Effector memory CD8-positive, alpha-beta T cell (primary cell): ENCODE results near the gene PLEKHA6.

Experiments
- ATAC-seq: fragments of 150-1000 bp; cut with Tn5 transposase; replicated peaks from 2 replicates; pipeline ENCODE4 v1.10.0; 2021; ENCODE audit warnings: mild to moderate bottlenecking, moderate library complexity
- DNase-seq, 3 experiments: peaks; one replicate each; pipeline ENCODE4 v3.0.0; 2021
- H3K27ac Mint-ChIP-seq, 2 donors: one replicate each; pipeline ENCODE4 v1.8.0; 2022; ENCODE audit warnings: mild to moderate bottlenecking in 2 of 2, mixed read lengths in 2 of 2, moderate library complexity in 2 of 2
- H3K27me3 Mint-ChIP-seq, 2 donors: one replicate each; pipeline ENCODE4 v1.8.0; 2022; ENCODE audit warnings: mixed read lengths in 2 of 2
- H3K36me3 Mint-ChIP-seq: one replicate; pipeline ENCODE4 v1.8.0; 2022; ENCODE audit warnings: mild to moderate bottlenecking, moderate library complexity, mixed read lengths; ENCODE audit not compliant: insufficient read depth
- H3K4me1 Mint-ChIP-seq, 2 donors: one replicate each; pipeline ENCODE4 v1.8.0; 2022; ENCODE audit warnings: low read depth in 2 of 2, mixed read lengths in 2 of 2
- H3K4me3 Mint-ChIP-seq, 2 donors: one replicate each; pipeline ENCODE4 v1.8.0; 2022; ENCODE audit warnings: mild to moderate bottlenecking in 2 of 2, mixed read lengths in 2 of 2, moderate library complexity in 2 of 2
- H3K9me3 Mint-ChIP-seq, 2 donors: one replicate each; pipeline ENCODE4 v1.8.0; 2022; ENCODE audit warnings: mixed read lengths in 2 of 2

Gene PLEKHA6

GRCh38 chr1:204176049-204176448, 183.7 kb downstream of the PLEKHA6 start:
- no peak for ATAC-seq
- Mint-ChIP-seq H3K36me3 (no peaks in the 10 kb centered on the region), H3K4me3 (no peak overlapping the region), H3K27me3 (peaks cover 0 to 15% of the 10 kb centered on the region in 2 donors), H3K9me3 (peaks cover 0 to 4% of the 10 kb centered on the region in 2 donors), H3K27ac (no peak overlapping the region), H3K4me1 (no peaks in the 10 kb centered on the region)
- DNase-seq, result no peak

GRCh38 chr1:204174958-204175357, 184.8 kb downstream of the PLEKHA6 start:
- no peaks in the 10 kb centered on the region for H3K4me1 Mint-ChIP-seq
- DNase-seq (no peak), ATAC-seq (no peak)
- no peak overlapping the region for H3K4me3 Mint-ChIP-seq
- peaks cover 0 to 6% of the 10 kb centered on the region in 2 donors for H3K9me3 Mint-ChIP-seq
- peaks cover 0 to 15% of the 10 kb centered on the region in 2 donors for H3K27me3 Mint-ChIP-seq
- no peak overlapping the region for H3K27ac Mint-ChIP-seq
- no peaks in the 10 kb centered on the region for H3K36me3 Mint-ChIP-seq

GRCh38 chr1:204172404-204173029, 187.2 kb downstream of the PLEKHA6 start:
- Mint-ChIP-seq H3K27ac (no peak overlapping the region), H3K27me3 (peaks cover 0 to 15% of the 10 kb centered on the region in 2 donors), H3K9me3 (peaks cover 0 to 6% of the 10 kb centered on the region in 2 donors), H3K4me1 (no peaks in the 10 kb centered on the region), H3K4me3 (no peak overlapping the region), H3K36me3 (no peaks in the 10 kb centered on the region)
- ATAC-seq, result no peak
- no peak for DNase-seq

GRCh38 chr1:204171751-204172178, 188.0 kb downstream of the PLEKHA6 start:
- Mint-ChIP-seq H3K27me3 (peaks cover 0 to 15% of the 10 kb centered on the region in 2 donors), H3K4me1 (no peaks in the 10 kb centered on the region), H3K27ac (no peak overlapping the region), H3K4me3 (no peak overlapping the region), H3K36me3 (no peaks in the 10 kb centered on the region), H3K9me3 (peaks cover 0 to 6% of the 10 kb centered on the region in 2 donors)
- DNase-seq, result no peak
- no peak for ATAC-seq

- no peak overlapping the region for H3K4me3 Mint-ChIP-seq
- no peak for DNase-seq
- peaks cover 10 to 24% of the 10 kb centered on the region in 2 donors for H3K27me3 Mint-ChIP-seq
- no peak overlapping the region for H3K27ac Mint-ChIP-seq
- ATAC-seq, result no peak
- no peaks in the 10 kb centered on the region for H3K36me3 Mint-ChIP-seq
- H3K9me3 Mint-ChIP-seq, result peaks cover 0 to 6% of the 10 kb centered on the region in 2 donors
- no peaks in the 10 kb centered on the region for H3K4me1 Mint-ChIP-seq
Measured at GRCh38 chr1:204170494-204171155, 189.1 kb downstream of the PLEKHA6 start.

GRCh38 chr1:204169858-204170257, 189.9 kb downstream of the PLEKHA6 start:
- no peaks in the 10 kb centered on the region for H3K4me1 Mint-ChIP-seq
- no peak overlapping the region for H3K4me3 Mint-ChIP-seq
- H3K27ac Mint-ChIP-seq, result no peak overlapping the region
- ATAC-seq (no peak), DNase-seq (no peak)
- H3K9me3 Mint-ChIP-seq, result peaks cover 0 to 6% of the 10 kb centered on the region in 2 donors
- H3K36me3 Mint-ChIP-seq, result no peaks in the 10 kb centered on the region
- H3K27me3 Mint-ChIP-seq, result peaks cover 15 to 30% of the 10 kb centered on the region in 2 donors
